PC-9 (cell line): ENCODE data around the gene TENT4A.

Source experiments
- EZH2 ChIP-seq: fragments of 200-600 bp; sonication (generic); IDR thresholded peaks from 2 replicates; pipeline ENCODE4 v1.8.0; 2017; ENCODE audit warnings: antibody characterized with exemption, low read depth
- TF ChIP-seq, protein P1 (sequence below): fragments of 200-600 bp; sonication (generic); conservative IDR thresholded peaks from 2 replicates; pipeline ENCODE4 v1.6.1; 2017; ENCODE audit warnings: mixed run types, antibody characterized with exemption, mild to moderate bottlenecking, moderate library complexity

DNA sequence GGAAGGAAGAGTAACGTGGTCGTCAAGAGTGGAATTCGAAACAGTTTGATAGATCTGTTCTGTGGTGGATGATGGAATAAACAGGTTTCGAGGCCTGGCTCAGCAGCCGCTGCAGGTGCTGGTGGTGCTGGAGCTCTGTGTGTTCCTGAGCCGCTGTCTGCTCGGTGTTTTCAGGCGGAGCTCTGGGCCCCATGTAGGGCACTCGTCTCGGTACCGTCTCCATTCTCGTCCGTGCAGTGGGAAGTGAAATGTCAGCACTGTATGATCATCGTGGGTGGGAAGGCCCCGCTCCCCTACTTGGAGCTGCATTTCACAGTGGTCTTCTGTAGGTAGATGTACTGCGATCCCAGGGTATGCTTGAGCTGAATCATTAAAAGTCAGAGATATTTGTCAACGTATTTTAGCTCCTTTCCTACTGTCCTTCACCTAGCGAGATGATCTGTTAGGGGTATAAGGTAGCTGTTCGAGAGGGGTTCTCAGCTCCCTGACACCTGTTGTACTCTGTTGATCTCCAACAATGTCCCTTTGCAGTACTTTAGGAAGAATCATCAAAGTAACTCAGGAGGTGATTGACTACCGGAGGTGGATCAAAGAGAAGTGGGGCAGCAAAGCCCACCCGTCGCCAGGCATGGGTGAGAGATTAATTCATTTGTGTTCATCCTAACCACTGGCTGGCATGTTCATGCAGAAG is 35.9 kb downstream of the TENT4A start:
- TF ChIP-seq, protein P1, sequence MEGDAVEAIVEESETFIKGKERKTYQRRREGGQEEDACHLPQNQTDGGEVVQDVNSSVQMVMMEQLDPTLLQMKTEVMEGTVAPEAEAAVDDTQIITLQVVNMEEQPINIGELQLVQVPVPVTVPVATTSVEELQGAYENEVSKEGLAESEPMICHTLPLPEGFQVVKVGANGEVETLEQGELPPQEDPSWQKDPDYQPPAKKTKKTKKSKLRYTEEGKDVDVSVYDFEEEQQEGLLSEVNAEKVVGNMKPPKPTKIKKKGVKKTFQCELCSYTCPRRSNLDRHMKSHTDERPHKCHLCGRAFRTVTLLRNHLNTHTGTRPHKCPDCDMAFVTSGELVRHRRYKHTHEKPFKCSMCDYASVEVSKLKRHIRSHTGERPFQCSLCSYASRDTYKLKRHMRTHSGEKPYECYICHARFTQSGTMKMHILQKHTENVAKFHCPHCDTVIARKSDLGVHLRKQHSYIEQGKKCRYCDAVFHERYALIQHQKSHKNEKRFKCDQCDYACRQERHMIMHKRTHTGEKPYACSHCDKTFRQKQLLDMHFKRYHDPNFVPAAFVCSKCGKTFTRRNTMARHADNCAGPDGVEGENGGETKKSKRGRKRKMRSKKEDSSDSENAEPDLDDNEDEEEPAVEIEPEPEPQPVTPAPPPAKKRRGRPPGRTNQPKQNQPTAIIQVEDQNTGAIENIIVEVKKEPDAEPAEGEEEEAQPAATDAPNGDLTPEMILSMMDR, result no peak
- TF ChIP-seq EZH2, result no peak
